ENCODE measurements around the gene MRM1. TPM values are rescaled to one million over a fixed set of nuclear protein-coding genes. Genes with fewer than 3 reads are reported as not detected.
A peak's percentile ranks its signal among the peaks of the same experiment; 100 is the strongest.

The MRM1 gene
- total and polyA plus RNA-seq, 9 donors, result 2.7 to 8.1 (median 6.6) TPM

- WGBS, 3 donors, result 1% methylated on average over 20 to 87 of the region's 87 CpGs
- no peak for TF ChIP-seq EP300 (IDR thresholded peaks at IDR 0.05)
- TF ChIP-seq CTCF (IDR thresholded peaks at IDR 0.05), result no peak
- no peak for TF ChIP-seq POLR2A (IDR thresholded peaks at IDR 0.05)
- Histone ChIP-seq H3K4me1 (ENCODE audit: insufficient read depth) (peaks cover 9% of the 10 kb centered on the region), H3K27me3 (no peaks in the 10 kb centered on the region), H3K4me3 (peak within 1 kb of the TSS; percentile 64), H3K9me3 (no peaks in the 10 kb centered on the region), H3K36me3 (no peaks in the 10 kb centered on the region), H3K27ac (peak within 1 kb of the TSS in 1 of 2 donors; percentile 59)
- peak; percentile 80 to 91 (median 84) for DNase-seq
- intact Hi-C loops (cut with DNase I), result no loop called here
Measured at GRCh38 chr17:36591434-36592315, 9.7 kb upstream of the MRM1 start, which contains the start of gene DHRS11. TSS of gene DHRS11 (plus strand) at chr17:36591879. CDS start at chr17:36592010, 131 bp downstream.

GRCh38 chr17:36592316-36592715, 9.1 kb upstream of the MRM1 start:
- Histone ChIP-seq H3K36me3 (no peaks in the 10 kb centered on the region), H3K27ac (no peak overlapping the region), H3K4me1 (ENCODE audit: insufficient read depth) (peaks cover 9% of the 10 kb centered on the region), H3K9me3 (no peaks in the 10 kb centered on the region), H3K4me3 (peak overlapping the region; percentile 64), H3K27me3 (no peaks in the 10 kb centered on the region)
- intact Hi-C loops (cut with DNase I), result no loop called here
- TF ChIP-seq CTCF (IDR thresholded peaks at IDR 0.05) (no peak), POLR2A (IDR thresholded peaks at IDR 0.05) (no peak), EP300 (IDR thresholded peaks at IDR 0.05) (no peak)
- peak in 3 of 5 donors; percentile 46 to 55 (median 53) for DNase-seq
- 2 to 4% (median 3%) methylated on average over 9 to 20 of the region's 20 CpGs for WGBS, 3 donors

- no peak for TF ChIP-seq POLR2A (IDR thresholded peaks at IDR 0.05)
- TF ChIP-seq CTCF (IDR thresholded peaks at IDR 0.05), result no peak
- no peak for TF ChIP-seq EP300 (IDR thresholded peaks at IDR 0.05)
- WGBS, 3 donors, result 36 to 47% (median 41%) methylated on average over 4 of the region's 4 CpGs
- Histone ChIP-seq H3K27me3 (no peaks in the 10 kb centered on the region), H3K4me3 (peak overlapping the region; percentile 64), H3K9me3 (no peaks in the 10 kb centered on the region), H3K36me3 (no peaks in the 10 kb centered on the region), H3K4me1 (ENCODE audit: insufficient read depth) (peaks cover 9% of the 10 kb centered on the region), H3K27ac (no peak overlapping the region)
- intact Hi-C loops (cut with DNase I), result no loop called here
- no peak for DNase-seq
Measured at GRCh38 chr17:36592716-36593321, 8.6 kb upstream of the MRM1 start.

GRCh38 chr17:36593656-36594316, 7.6 kb upstream of the MRM1 start:
- TF ChIP-seq POLR2A (IDR thresholded peaks at IDR 0.05) (no peak), CTCF (IDR thresholded peaks at IDR 0.05) (no peak), EP300 (IDR thresholded peaks at IDR 0.05) (no peak)
- H3K27me3 ChIP-seq, result no peaks in the 10 kb centered on the region
- DNase-seq, result no peak
- intact Hi-C loops (cut with DNase I), result no loop called here
- peaks cover 9% of the 10 kb centered on the region for H3K4me1 ChIP-seq (ENCODE audit: insufficient read depth)
- H3K9me3 ChIP-seq, result no peaks in the 10 kb centered on the region
- WGBS, 3 donors, result 64 to 84% (median 73%) methylated on average over 8 of the region's 8 CpGs
- no peak overlapping the region for H3K27ac ChIP-seq
- no peaks in the 10 kb centered on the region for H3K36me3 ChIP-seq
- H3K4me3 ChIP-seq, result no peak overlapping the region

Data from ovary (tissue), 9 donors.